Astrocyte of the spinal cord (primary cell): ENCODE data around the gene UAP1L1.
A peak's percentile ranks its signal among the peaks of the same experiment; 100 is the strongest.

Experiments used
- DNase-seq: peaks from one replicate; pipeline ENCODE4 v3.0.0; 2011; ENCODE audit warnings: low read depth, low spot score
- H3K4me3 ChIP-seq: 2 replicates; pipeline ENCODE4 v1.5.1; 2011; ENCODE audit warnings: low read depth, mild to moderate bottlenecking, low read length, moderate library complexity
- CTCF ChIP-seq: IDR thresholded peaks from 2 replicates; pipeline ENCODE4 v1.5.1; 2012; ENCODE audit warnings: low read depth, mild to moderate bottlenecking, low read length, inconsistent platforms
- in situ Hi-C: cut with HindIII; loops from 2 replicates; pipeline ENCODE4 v1.10.0; 2017; ENCODE audit warnings: low sequenced_read_pairs

The UAP1L1 gene

GRCh38 chr9:137086531-137087408, 9.5 kb downstream of the UAP1L1 start, which contains the start of gene MAN1B1:
TSS of gene MAN1B1 (plus strand) at chr9:137086985. CDS start at chr9:137087000, 15 bp downstream.
- in situ Hi-C loops = no loop called here
- DNase-seq = peak; percentile 99
- H3K4me3 ChIP-seq = peak within 1 kb of the TSS; percentile 82
- no peak for TF ChIP-seq CTCF

GRCh38 chr9:137087409-137087925, 10.2 kb downstream of the UAP1L1 start:
- TF ChIP-seq CTCF = no peak
- DNase-seq = no peak
- peak overlapping the region; percentile 82 for H3K4me3 ChIP-seq
- in situ Hi-C loops = no loop called here

- in situ Hi-C loops = no loop called here
- DNase-seq = no peak
- H3K4me3 ChIP-seq = no peak overlapping the region
- TF ChIP-seq CTCF = no peak
These were observed 10.8 kb downstream of the UAP1L1 start for GRCh38 chr9:137088121-137088520.

- TF ChIP-seq CTCF = no peak
- no peak overlapping the region for H3K4me3 ChIP-seq
- no peak for DNase-seq
- in situ Hi-C loops = no loop called here
These were observed 12.1 kb downstream of the UAP1L1 start for GRCh38 chr9:137089232-137089947.

- TF ChIP-seq CTCF = peak; percentile 9
- H3K4me3 ChIP-seq = no peak overlapping the region
- DNase-seq = no peak
- in situ Hi-C loops = no loop called here
These were observed 18.6 kb downstream of the UAP1L1 start for GRCh38 chr9:137095664-137096517.
